Measurements from ENCODE around the gene ACD.

ACD gene

GRCh38 chr16:67608364-67608763 lies 51.7 kb downstream of the ACD start:
- H3K27ac ChIP-seq (ENCODE audit: low read length), result no peak overlapping the region
- TF ChIP-seq CTCF (IDR thresholded peaks at IDR 0.05; ENCODE audit: borderline replicate concordance, extremely low read depth, low read length, poor library complexity, severe bottlenecking), result no peak
- TF ChIP-seq EZH2 (IDR thresholded peaks at IDR 0.05; ENCODE audit: borderline replicate concordance, low read depth, low read length, severe bottlenecking), result no peak
- peaks cover 97% of the 10 kb centered on the region for H3K79me2 ChIP-seq (ENCODE audit: insufficient read depth, low read length)
- H3K9me3 ChIP-seq (ENCODE audit: insufficient read depth, low read length, severe bottlenecking), result no peaks in the 10 kb centered on the region
- peaks cover 67% of the 10 kb centered on the region for H4K20me1 ChIP-seq (ENCODE audit: insufficient read depth, low read length)
- H3K9ac ChIP-seq (ENCODE audit: low read depth, low read length), result no peak overlapping the region
- no peak for DNase-seq
- no peak overlapping the region for H3K4me2 ChIP-seq (ENCODE audit: insufficient read depth, low read length)
- H3K36me3 ChIP-seq (ENCODE audit: insufficient read depth, low read length), result peaks cover 64% of the 10 kb centered on the region
- no peak overlapping the region for H3K4me3 ChIP-seq (ENCODE audit: low read depth in 1 of 2, low read length in 2 of 2)
- no peaks in the 10 kb centered on the region for H3K27me3 ChIP-seq (ENCODE audit: insufficient read depth, low read length, poor library complexity)
- H2AFZ ChIP-seq (ENCODE audit: low read depth, low read length), result no peak overlapping the region
- no peak for ATAC-seq (ENCODE audit: insufficient read depth, low read depth)
- no peaks in the 10 kb centered on the region for H3K4me1 ChIP-seq (ENCODE audit: insufficient read depth, low read length)
